Stomach (tissue), 4 donors: ENCODE results near the gene RBM47.

ENCODE experiments used
- CTCF ChIP-seq, 7 experiments: fragments of 450-650 bp in 4 of 7; fragments of 200-600 bp in 3 of 7; sonication (generic) in 3 of 7; IDR thresholded peaks; one replicate each; pipeline ENCODE4 v1.5.1; 2016 to 2019; ENCODE audit warnings: antibody characterized with exemption in 7 of 7, control low read depth in 2 of 7, mild to moderate bottlenecking in 1 of 7
- EP300 ChIP-seq: sonication (generic); formaldehyde crosslinking; IDR thresholded peaks from one replicate; pipeline ENCODE4 v1.6.1; 2017; ENCODE audit warnings: antibody characterized with exemption
- POLR2A ChIP-seq, 4 donors: fragments of 450-650 bp; IDR thresholded peaks; one replicate each; pipeline ENCODE4 v1.6.1; 2016; ENCODE audit warnings: antibody characterized with exemption in 4 of 4, control low read depth in 2 of 4, mild to moderate bottlenecking in 1 of 4, moderate library complexity in 1 of 4
- POLR2AphosphoS5 ChIP-seq, 3 donors: sonication (generic); formaldehyde crosslinking; IDR thresholded peaks; one replicate each; pipeline ENCODE4 v1.6.1; 2016; ENCODE audit warnings: antibody characterized with exemption in 3 of 3

- TF ChIP-seq CTCF (IDR thresholded peaks at IDR 0.05), result no peak
- no peak for TF ChIP-seq EP300
- TF ChIP-seq POLR2AphosphoS5 (IDR thresholded peaks at IDR 0.05), result no peak
- no peak for TF ChIP-seq POLR2A (IDR thresholded peaks at IDR 0.05)
Observed at GRCh38 chr4:40562208-40562607, 67.5 kb downstream of the RBM47 start.
